ENCODE measurements around the gene SRXN1. TPM values are rescaled to one million over a fixed set of nuclear protein-coding genes. Genes with fewer than 3 reads are reported as not detected.

The SRXN1 gene
- total RNA-seq, 4 donors from 2014 or later = 73.4 to 158 (median 133) TPM

DNA sequence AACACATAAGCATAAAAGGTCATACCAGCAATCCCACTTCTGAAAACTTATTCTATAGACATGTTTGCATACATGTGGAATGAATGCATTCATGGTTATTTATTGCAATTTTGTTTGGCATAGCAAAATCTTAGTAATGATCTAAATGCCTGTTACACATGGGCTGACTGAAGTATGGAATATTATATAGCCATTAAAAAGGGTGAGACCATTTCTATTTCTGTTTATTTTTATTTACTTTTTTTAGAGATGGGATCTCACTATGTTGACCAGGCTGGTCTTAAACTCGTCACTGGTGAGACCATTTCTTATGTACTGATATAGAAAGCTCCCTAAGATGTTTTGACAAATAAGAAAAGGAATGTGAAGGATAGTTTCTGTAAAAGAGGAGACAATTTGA lies 36.9 kb upstream of the SRXN1 start:
- Histone ChIP-seq H3K27me3 (peaks cover 0 to 61% (median 0%) of the 10 kb centered on the region in 4 donors), H3K4me1 (no peaks in the 10 kb centered on the region), H3K36me3 (no peaks in the 10 kb centered on the region), H3K4me3 (no peak overlapping the region), H3K27ac (no peak overlapping the region), H3K9me3 (no peaks in the 10 kb centered on the region)
- intact Hi-C loops (cut with DNase I) = no loop called here
- TF ChIP-seq, protein P1, sequence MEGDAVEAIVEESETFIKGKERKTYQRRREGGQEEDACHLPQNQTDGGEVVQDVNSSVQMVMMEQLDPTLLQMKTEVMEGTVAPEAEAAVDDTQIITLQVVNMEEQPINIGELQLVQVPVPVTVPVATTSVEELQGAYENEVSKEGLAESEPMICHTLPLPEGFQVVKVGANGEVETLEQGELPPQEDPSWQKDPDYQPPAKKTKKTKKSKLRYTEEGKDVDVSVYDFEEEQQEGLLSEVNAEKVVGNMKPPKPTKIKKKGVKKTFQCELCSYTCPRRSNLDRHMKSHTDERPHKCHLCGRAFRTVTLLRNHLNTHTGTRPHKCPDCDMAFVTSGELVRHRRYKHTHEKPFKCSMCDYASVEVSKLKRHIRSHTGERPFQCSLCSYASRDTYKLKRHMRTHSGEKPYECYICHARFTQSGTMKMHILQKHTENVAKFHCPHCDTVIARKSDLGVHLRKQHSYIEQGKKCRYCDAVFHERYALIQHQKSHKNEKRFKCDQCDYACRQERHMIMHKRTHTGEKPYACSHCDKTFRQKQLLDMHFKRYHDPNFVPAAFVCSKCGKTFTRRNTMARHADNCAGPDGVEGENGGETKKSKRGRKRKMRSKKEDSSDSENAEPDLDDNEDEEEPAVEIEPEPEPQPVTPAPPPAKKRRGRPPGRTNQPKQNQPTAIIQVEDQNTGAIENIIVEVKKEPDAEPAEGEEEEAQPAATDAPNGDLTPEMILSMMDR (IDR thresholded peaks at IDR 0.05) = no peak
- no peak for TF ChIP-seq POLR2A (IDR thresholded peaks at IDR 0.05)
- 35 to 43% methylated on average over 1 of the region's 1 CpG for WGBS, 2 donors
- DNase-seq = no peak

DNA sequence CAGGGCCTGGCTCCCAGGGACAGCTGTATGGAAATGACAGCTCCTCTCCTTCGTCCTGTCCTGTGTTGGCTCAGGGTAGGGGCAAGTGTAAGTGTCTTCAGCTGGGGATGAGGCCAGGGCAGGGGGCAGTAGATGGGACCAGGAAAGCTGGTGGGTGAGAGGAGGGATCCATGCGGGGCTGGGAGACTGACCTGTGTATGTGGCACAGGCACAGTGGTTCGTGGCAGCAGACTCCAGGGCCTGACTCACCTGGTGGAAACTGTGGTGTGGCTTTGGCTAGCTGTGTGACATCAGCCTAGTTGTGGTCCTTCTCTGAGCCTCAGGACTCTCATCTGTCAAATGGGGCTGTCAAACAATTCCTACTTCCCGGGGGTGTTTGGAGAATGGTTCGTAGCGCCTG lies 36.3 kb upstream of the SRXN1 start:
- TF ChIP-seq POLR2A (IDR thresholded peaks at IDR 0.05) = no peak
- TF ChIP-seq, protein P1 (IDR thresholded peaks at IDR 0.05) = no peak
- DNase-seq = no peak
- intact Hi-C loops (cut with DNase I) = no loop called here
- H3K9me3 ChIP-seq = no peaks in the 10 kb centered on the region
- no peak overlapping the region for H3K27ac ChIP-seq
- 70 to 78% methylated on average over 5 to 6 of the region's 6 CpGs for WGBS, 2 donors
- no peaks in the 10 kb centered on the region for H3K4me1 ChIP-seq
- peaks cover 0 to 67% (median 0%) of the 10 kb centered on the region in 4 donors for H3K27me3 ChIP-seq
- H3K36me3 ChIP-seq = no peaks in the 10 kb centered on the region
- H3K4me3 ChIP-seq = no peak overlapping the region

DNA sequence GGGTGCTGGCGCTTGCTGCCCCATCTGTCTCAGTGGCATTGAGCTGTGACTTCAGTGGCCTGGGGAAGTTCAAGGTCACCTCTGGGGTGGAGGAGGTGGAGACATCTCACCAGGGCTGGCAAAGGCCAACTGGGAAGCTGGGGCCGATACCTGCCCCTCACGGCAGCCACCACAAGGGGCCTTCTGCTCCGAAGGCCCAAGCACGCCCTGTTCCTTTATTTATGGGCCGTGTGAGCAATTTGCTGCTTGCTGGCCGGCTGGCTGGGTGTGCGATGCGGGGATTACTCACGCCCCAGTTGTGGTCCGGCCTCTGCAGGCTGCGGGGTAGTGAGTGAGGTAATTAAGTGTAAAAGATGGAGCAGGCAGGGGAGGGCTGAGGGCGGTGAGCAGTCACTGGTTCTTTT lies 35.8 kb upstream of the SRXN1 start:
- WGBS, 2 donors = 23 to 82% methylated on average over 1 to 4 of the region's 13 CpGs
- no peaks in the 10 kb centered on the region for H3K9me3 ChIP-seq
- H3K4me1 ChIP-seq = no peaks in the 10 kb centered on the region
- peaks cover 0 to 72% (median 0%) of the 10 kb centered on the region in 4 donors for H3K27me3 ChIP-seq
- H3K36me3 ChIP-seq = no peaks in the 10 kb centered on the region
- DNase-seq = no peak
- no peak overlapping the region for H3K27ac ChIP-seq
- no peak overlapping the region for H3K4me3 ChIP-seq
- intact Hi-C loops (cut with DNase I) = no loop called here
- TF ChIP-seq POLR2A (IDR thresholded peaks at IDR 0.05) = no peak
- TF ChIP-seq, protein P1 (IDR thresholded peaks at IDR 0.05) = no peak

DNA sequence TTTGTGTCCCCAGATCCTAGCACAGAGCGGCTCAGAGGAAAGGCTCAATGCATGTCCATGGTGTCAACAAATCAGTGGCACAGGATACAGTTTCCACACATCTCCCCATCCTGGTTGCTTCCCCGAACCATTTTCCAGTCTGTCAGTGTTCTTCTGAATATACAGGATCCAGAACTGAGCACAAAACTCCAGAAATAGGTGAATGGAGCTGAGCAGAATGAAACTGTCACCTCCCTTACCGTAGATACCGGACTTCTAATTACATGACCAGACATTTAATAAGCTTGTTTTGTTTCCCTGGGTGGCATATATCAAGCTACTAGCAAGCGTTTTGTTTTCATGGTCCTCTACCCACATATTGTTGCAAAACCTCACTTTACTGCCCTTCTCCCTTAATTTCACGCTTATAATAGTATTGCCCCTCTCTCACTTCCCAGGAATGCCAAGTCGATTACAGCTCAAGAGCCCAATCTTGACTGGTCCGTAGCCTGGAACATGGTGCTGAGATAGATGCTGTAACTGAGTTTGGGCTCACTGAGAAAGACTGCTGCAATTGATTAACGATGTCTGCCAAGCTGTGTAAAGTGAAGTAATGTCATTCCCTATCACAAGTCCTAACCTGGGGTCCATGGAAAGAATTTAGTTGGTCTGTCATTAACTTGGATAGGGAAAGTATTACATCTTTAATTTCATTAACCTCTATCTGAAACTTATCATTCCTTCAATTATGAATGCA lies 34.6 kb upstream of the SRXN1 start:
- H3K27me3 ChIP-seq = peaks cover 0 to 84% (median 0%) of the 10 kb centered on the region in 4 donors
- H3K4me3 ChIP-seq = no peak overlapping the region
- no peaks in the 10 kb centered on the region for H3K4me1 ChIP-seq
- no peaks in the 10 kb centered on the region for H3K9me3 ChIP-seq
- H3K27ac ChIP-seq = no peak overlapping the region
- DNase-seq = no peak
- intact Hi-C loops (cut with DNase I) = no loop called here
- TF ChIP-seq, protein P1 (IDR thresholded peaks at IDR 0.05) = no peak
- TF ChIP-seq POLR2A (IDR thresholded peaks at IDR 0.05) = no peak
- 73 to 76% methylated on average over 9 of the region's 9 CpGs for WGBS, 2 donors
- no peaks in the 10 kb centered on the region for H3K36me3 ChIP-seq

DNA sequence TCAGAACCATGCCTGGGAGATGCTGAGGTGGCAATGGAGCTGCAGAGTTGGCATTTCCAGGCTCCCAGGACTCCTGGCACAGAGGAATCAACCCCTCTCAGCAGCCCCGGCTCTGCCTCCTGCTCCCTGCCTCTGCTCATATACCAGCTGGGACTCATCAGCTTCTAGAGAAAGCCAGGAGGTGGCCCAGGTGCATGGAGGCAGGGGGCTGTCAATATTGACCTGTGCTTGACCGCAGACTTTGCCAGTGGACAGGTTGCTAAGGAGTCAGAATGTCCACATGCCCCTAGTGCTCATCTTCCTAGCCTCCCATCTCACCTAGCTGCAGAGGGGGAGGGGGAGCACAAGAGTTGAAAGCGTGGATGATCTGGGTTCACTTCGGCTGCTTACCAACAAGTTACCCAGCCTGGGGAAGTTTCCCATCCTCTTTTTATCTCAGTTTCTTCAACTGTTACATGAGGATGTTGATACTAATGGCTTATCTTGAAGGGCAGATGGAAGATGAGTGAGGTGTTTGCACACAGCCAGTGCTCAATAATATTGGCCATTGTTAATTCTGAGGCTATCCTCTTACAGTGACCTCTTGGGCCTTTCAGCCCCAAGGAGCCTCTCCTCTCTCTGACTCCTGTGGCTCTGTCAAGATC lies 31.8 kb upstream of the SRXN1 start:
- DNase-seq = no peak
- Histone ChIP-seq H3K27me3 (peaks cover 0 to 98% (median 0%) of the 10 kb centered on the region in 4 donors), H3K4me3 (no peak overlapping the region), H3K36me3 (no peaks in the 10 kb centered on the region), H3K9me3 (no peaks in the 10 kb centered on the region), H3K4me1 (no peaks in the 10 kb centered on the region), H3K27ac (no peak overlapping the region)
- TF ChIP-seq POLR2A (IDR thresholded peaks at IDR 0.05) = no peak
- TF ChIP-seq, protein P1 (IDR thresholded peaks at IDR 0.05) = no peak
- intact Hi-C loops (cut with DNase I) = no loop called here
- WGBS, 2 donors = 48 to 59% methylated on average over 2 to 3 of the region's 4 CpGs
